ENCODE results near the gene MAPK7.

MAPK7 gene

GRCh38 chr17:19381361-19381740 lies 3.1 kb downstream of the MAPK7 start:
- DNase-seq (ENCODE audit: low read depth in 2 of 2) = no peak

GRCh38 chr17:19381741-19382444 lies 3.6 kb downstream of the MAPK7 start:
- no peak for DNase-seq (ENCODE audit: low read depth in 2 of 2)

GRCh38 chr17:19382531-19383444 lies 4.5 kb downstream of the MAPK7 start:
- DNase-seq (ENCODE audit: low read depth in 2 of 2) = no peak

GRCh38 chr17:19383681-19384470 lies 5.6 kb downstream of the MAPK7 start:
- DNase-seq (ENCODE audit: low read depth in 2 of 2) = no peak

- no peak for DNase-seq (ENCODE audit: low read depth in 2 of 2)
Observed at GRCh38 chr17:19384723-19385391, 6.6 kb downstream of the MAPK7 start.

GRCh38 chr17:19385521-19385983 lies 7.3 kb downstream of the MAPK7 start:
- no peak for DNase-seq (ENCODE audit: low read depth in 2 of 2)

GRCh38 chr17:19386051-19386929 lies 8.0 kb downstream of the MAPK7 start:
- DNase-seq (ENCODE audit: low read depth in 2 of 2) = no peak

GRCh38 chr17:19386974-19387920 lies 8.9 kb downstream of the MAPK7 start, which contains the start of gene MFAP4:
TSS of gene MFAP4 (minus strand) at chr17:19387190. CDS start at chr17:19387155, 35 bp downstream.
- no peak for DNase-seq (ENCODE audit: low read depth in 2 of 2)

GRCh38 chr17:19387921-19388521 lies 9.7 kb downstream of the MAPK7 start:
- DNase-seq (ENCODE audit: low read depth in 2 of 2) = no peak

- DNase-seq (ENCODE audit: low read depth in 2 of 2) = no peak
Observed at GRCh38 chr17:19388791-19389785, 10.8 kb downstream of the MAPK7 start.

GRCh38 chr17:19390951-19391350 lies 12.7 kb downstream of the MAPK7 start:
- DNase-seq (ENCODE audit: low read depth in 2 of 2) = no peak

- no peak for DNase-seq (ENCODE audit: low read depth in 2 of 2)
Observed at GRCh38 chr17:19391432-19391831, 13.1 kb downstream of the MAPK7 start.

- no peak for DNase-seq (ENCODE audit: low read depth in 2 of 2)
Observed at GRCh38 chr17:19392303-19392702, 14.0 kb downstream of the MAPK7 start.

- DNase-seq (ENCODE audit: low read depth in 2 of 2) = no peak
Observed at GRCh38 chr17:19397556-19398041, 19.3 kb downstream of the MAPK7 start.

- DNase-seq (ENCODE audit: low read depth in 2 of 2) = no peak
Observed at GRCh38 chr17:19398301-19399181, 20.2 kb downstream of the MAPK7 start.

GRCh38 chr17:19399750-19400450 lies 21.6 kb downstream of the MAPK7 start:
- DNase-seq (ENCODE audit: low read depth in 2 of 2) = no peak
